HFFc6 (cell line): ENCODE results near the gene NELFE. TPM values are rescaled to one million over a fixed set of nuclear protein-coding genes. Genes with fewer than 3 reads are reported as not detected.
A peak's percentile ranks its signal among the peaks of the same experiment; 100 is the strongest.

Experiments used
- DNase-seq: peaks from one replicate; pipeline ENCODE4 v3.0.0-alpha.2; 2018
- H3K27ac Mint-ChIP-seq: 2 replicates; pipeline ENCODE4 v1.8.0; 2020; ENCODE audit warnings: mild to moderate bottlenecking, mixed read lengths
- H3K27me3 Mint-ChIP-seq: 2 replicates; pipeline ENCODE4 v1.8.0; 2021; ENCODE audit warnings: mild to moderate bottlenecking, moderate library complexity, mixed read lengths; ENCODE audit not compliant: insufficient read depth
- H3K36me3 Mint-ChIP-seq: 2 replicates; pipeline ENCODE4 v1.8.0; 2021; ENCODE audit warnings: low read depth, mixed read lengths
- H3K4me1 Mint-ChIP-seq: 2 replicates; pipeline ENCODE4 v1.8.0; 2020; ENCODE audit warnings: low read depth, mixed read lengths
- H3K4me3 Mint-ChIP-seq: 2 replicates; pipeline ENCODE4 v1.8.0; 2020; ENCODE audit warnings: mild to moderate bottlenecking, moderate library complexity, mixed read lengths
- H3K9me3 Mint-ChIP-seq: 2 replicates; pipeline ENCODE4 v1.8.0; 2020; ENCODE audit warnings: mild to moderate bottlenecking, mixed read lengths
- CTCF ChIP-seq: fragments of 200-600 bp; sonication (generic); IDR thresholded peaks from 2 replicates; pipeline ENCODE4 v1.5.0; 2021; ENCODE audit warnings: antibody characterized with exemption, mild to moderate bottlenecking
- total RNA-seq, 6 experiments: library from RNA; stranded (reverse); fragmentation: NEBNext Ultra II Directional; extraction: Animal tissue kit (Norgen Biotek cat#: 25700); gene quantifications; 2 replicates in 1 of 6; 3 replicates in 5 of 6; pipeline ENCODE4 v1.2.3, GENCODE V29; 2021

Gene NELFE
- total RNA-seq, 6 experiments from 2014 or later: 63.4 to 87.0 (median 78.7) TPM

GRCh38 chr6:31927863-31928671 is 30.7 kb downstream of the NELFE start:
- H3K27me3 Mint-ChIP-seq: peaks cover 6% of the 10 kb centered on the region; the same call in 1 of the 2 replicates

GRCh38 chr6:31927242-31927862 is 31.4 kb downstream of the NELFE start, which contains the start of gene C2:
Gene C2 (plus strand): TSS chr6:31927717. CDS start chr6:31927753, 36 bp downstream.
- H3K9me3 Mint-ChIP-seq: no peaks in the 10 kb centered on the region
- DNase-seq: no peak
- no peak within 1 kb of the TSS for H3K27ac Mint-ChIP-seq
- H3K27me3 Mint-ChIP-seq: peaks cover 4% of the 10 kb centered on the region; the same call in 1 of the 2 replicates
- H3K4me3 Mint-ChIP-seq: peak within 1 kb of the TSS; percentile 54; the same call in 1 of the 2 replicates
- no peak for TF ChIP-seq CTCF
- no peaks in the 10 kb centered on the region for H3K36me3 Mint-ChIP-seq
- H3K4me1 Mint-ChIP-seq: peaks cover 7% of the 10 kb centered on the region; the same call in 1 of the 2 replicates

More at GRCh38 chr6:31927863-31928671, 30.7 kb downstream of the NELFE start:
- Mint-ChIP-seq H3K27ac (no peak overlapping the region), H3K4me1 (peaks cover 7% of the 10 kb centered on the region; the same call in 1 of the 2 replicates), H3K9me3 (no peaks in the 10 kb centered on the region), H3K4me3 (peak overlapping the region; percentile 54; the same call in 1 of the 2 replicates), H3K36me3 (no peaks in the 10 kb centered on the region)
- TF ChIP-seq CTCF: no peak
- DNase-seq: no peak

GRCh38 chr6:31922942-31923341 is 35.8 kb downstream of the NELFE start:
- Mint-ChIP-seq H3K36me3 (no peaks in the 10 kb centered on the region), H3K4me3 (no peak overlapping the region), H3K4me1 (peaks cover 5% of the 10 kb centered on the region; the same call in 1 of the 2 replicates), H3K27ac (no peak overlapping the region), H3K9me3 (no peaks in the 10 kb centered on the region), H3K27me3 (peaks cover 6% of the 10 kb centered on the region)
- DNase-seq: no peak
- no peak for TF ChIP-seq CTCF

- Mint-ChIP-seq H3K4me1 (no peaks in the 10 kb centered on the region), H3K36me3 (no peaks in the 10 kb centered on the region), H3K9me3 (no peaks in the 10 kb centered on the region), H3K27me3 (peaks cover 4% of the 10 kb centered on the region), H3K4me3 (no peak overlapping the region), H3K27ac (no peak overlapping the region)
- no peak for DNase-seq
- no peak for TF ChIP-seq CTCF
These were observed 38.0 kb downstream of the NELFE start for GRCh38 chr6:31920811-31921210.

- Mint-ChIP-seq H3K36me3 (no peaks in the 10 kb centered on the region), H3K27me3 (peaks cover 2% of the 10 kb centered on the region; the same call in 1 of the 2 replicates), H3K4me1 (no peaks in the 10 kb centered on the region), H3K4me3 (no peak overlapping the region), H3K9me3 (no peaks in the 10 kb centered on the region), H3K27ac (no peak overlapping the region)
- no peak for DNase-seq
- TF ChIP-seq CTCF: no peak
These were observed 39.0 kb downstream of the NELFE start for GRCh38 chr6:31919624-31920303.
